ENCODE data around the gene ACCSL.

ACCSL gene

DNA sequence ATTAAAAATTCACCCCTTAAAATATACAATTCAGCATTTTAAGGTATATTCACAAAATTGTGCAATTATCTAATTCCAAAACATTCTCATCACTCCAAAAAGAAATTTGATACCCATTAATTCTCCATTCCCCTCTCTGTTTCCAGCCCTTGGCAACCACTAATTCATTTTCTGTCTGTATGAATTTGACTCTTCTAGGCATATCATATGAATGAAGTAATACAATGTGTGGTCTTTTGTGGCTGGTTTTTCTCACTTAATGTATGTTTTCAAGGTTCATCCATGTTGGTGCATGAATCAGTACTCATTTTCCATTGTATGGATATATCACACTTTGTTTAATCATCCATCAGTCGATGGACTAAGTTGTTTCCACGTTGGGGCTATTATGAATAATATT lies 29.0 kb upstream of the ACCSL start:
- DNase-seq: no peak

DNA sequence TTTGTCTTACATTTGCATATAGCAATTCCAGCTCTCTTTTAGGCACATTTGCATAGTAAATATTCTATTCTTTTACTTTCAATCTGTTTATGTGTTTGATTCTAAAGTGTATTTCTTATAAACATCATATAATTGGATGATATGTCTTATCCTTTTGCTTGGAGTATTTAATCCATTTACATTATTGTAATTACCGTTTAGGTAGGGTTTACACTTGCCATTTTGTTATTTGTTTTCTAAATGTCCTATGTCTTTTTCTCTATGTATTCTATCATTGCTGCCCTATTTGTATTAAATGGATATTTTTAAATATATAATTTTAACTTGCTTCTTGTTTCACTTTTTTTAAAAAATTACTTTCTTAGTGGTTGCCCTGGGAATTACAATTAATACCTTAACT lies 22.8 kb upstream of the ACCSL start:
- no peak for DNase-seq

DNA sequence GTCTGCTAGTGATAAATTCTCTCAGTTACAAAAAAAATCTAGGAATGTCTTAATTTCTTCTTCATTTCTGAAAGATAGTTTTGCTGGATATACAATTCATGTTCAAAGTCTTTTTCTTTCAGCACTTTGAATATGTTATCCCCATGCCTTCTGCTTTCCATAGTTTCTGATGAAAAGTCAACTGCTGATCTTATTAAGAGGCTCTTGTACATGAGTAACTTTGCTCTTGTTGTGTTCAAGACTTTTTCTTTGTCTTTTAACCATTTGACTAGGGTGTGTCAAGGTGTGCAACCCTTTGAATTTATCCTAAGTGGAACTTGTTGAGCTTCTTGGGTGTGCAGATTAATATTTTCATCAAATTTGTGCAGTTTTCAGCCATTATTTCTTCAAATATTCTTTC lies 22.1 kb upstream of the ACCSL start:
- no peak for DNase-seq

DNA sequence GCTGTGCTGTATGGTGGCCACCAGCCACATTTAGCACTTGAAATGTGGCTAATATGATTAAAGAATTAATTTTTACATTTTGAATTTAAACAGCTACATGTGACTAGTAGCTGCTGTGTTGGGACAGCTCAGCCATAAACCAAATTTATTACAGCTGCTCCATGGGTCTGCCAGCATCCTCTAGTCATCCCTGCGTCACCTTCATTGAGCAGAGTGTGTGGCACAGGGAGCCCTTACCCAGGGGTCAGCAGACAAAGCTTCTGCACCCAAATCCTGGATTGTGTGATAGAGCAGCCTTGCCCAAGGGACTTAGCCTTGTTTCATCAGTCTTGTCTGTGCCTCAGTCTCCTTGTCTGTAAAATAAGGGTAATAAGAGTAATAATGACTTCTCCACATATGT lies 19.4 kb upstream of the ACCSL start:
- DNase-seq: no peak

DNA sequence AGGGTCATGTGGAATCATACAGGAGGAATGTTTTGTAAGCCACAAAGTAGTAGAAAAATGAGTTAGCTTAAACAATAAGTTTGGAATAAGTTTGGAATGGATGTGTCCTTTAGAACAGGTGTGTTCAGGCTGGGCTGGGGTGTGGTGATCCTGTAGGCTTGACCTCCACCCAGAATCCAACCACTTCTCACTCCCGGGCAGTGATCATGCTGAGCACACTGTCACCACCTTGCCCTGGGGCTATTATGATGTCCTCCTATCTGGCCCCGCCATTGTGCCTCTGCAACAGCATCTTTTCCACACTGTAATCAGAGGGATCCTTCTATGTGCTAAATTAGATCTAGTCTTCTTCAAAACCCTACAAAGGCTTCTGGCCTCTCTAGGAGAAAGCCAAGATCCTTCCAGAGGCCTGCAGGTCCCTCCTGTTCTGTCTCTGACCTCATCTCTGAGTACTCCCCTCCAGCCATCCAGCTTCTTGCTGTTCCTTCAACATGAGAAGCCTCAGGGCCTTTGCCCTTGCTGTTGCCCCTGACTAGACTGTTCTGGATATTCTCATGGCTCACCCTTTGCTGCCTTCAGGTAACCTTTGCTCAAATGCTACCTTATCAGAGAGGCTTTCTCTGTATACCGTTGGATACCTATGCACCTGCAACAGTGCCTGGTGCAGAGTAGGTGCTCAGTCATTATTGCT lies 18.8 kb upstream of the ACCSL start:
- no peak for DNase-seq

GRCh38 chr11:44029507-44029845 lies 18.3 kb upstream of the ACCSL start:
- no peak for DNase-seq

- DNase-seq: no peak
Observed at GRCh38 chr11:44029977-44030911, 17.5 kb upstream of the ACCSL start.

DNA sequence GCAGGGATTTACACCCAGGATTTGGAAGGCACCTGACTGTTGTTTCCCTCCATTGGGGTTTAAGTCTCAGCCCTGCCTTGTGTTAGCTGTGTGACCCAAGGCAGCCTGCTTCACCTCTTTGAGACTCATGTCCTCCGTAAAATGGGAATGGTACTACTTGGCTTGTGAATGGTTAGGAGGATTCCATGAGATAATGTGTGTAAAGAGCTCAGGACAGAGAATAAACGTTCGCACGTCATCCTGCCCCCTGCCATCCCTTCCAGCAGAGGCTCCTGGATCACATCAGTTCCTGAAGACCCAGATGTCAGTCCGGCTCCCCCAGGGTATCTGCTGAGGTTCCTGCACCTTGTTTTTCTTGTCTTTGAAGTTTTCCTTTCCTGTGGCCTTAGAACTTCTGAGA lies 16.8 kb upstream of the ACCSL start:
- DNase-seq: no peak

GRCh38 chr11:44031549-44031948 lies 16.2 kb upstream of the ACCSL start:
- no peak for DNase-seq

- no peak for DNase-seq
Observed at GRCh38 chr11:44032299-44033085, 15.3 kb upstream of the ACCSL start.

DNA sequence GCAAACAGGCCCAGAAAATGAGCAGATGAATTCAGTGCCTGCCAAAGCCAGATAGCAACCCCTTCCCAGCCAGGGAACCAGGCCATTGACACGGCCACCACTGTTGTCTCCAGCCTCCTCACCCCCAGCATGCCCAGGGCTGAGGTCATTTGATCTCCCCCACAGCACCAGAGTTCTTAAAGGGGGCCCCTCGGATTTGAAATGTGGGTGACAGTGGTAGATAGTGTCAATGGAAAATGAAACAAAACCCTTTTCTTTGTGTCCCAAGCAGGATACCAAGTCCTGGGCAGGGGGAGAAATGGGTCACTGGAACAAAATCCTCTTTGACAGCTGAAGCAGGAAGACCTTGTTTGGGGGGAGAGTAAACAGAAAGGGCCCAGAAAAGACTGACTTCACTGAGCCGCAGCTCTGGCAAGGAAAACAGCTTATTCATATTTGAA lies 14.3 kb upstream of the ACCSL start:
- no peak for DNase-seq

DNA sequence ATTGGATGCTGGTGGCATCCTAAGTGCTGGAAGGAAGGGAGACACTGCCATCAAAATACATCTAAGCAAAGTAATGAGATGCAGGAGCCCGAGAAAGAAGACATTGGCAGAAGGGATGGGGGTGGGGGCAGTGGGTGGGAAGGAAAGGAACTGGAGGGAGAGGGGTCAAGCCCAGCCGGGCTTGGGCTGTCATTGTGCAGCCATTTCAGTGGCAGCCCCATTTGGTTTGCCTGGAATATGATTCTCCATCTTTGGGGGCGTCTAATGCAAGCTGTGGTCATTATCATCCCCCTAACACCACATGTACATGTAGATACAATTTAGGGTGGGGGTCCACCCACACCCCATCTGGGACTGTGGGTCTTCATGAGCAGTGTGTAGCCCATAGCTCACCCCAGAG lies 13.9 kb upstream of the ACCSL start:
- DNase-seq: no peak

DNA sequence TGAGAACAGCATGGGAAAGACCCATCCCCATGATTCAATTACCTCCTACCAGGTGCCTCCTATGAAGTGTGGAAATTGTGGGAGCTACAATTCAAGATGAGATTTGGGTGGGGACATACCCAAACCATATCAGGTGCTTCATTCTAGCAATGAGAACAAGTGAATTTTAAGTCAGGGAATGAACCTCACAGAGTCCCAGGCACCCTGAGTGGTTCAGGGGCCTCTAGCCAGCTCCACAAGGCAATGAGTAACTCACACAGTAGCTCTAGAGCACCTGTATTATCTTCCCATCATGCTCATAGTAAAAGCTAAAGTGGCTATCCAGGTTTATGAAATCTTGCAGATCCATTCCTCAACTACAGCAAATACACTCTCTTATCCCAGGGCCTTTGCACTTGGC lies 13.1 kb upstream of the ACCSL start:
- DNase-seq: no peak

GRCh38 chr11:44036811-44037657 lies 10.7 kb upstream of the ACCSL start:
- peak; percentile 12 for DNase-seq

DNA sequence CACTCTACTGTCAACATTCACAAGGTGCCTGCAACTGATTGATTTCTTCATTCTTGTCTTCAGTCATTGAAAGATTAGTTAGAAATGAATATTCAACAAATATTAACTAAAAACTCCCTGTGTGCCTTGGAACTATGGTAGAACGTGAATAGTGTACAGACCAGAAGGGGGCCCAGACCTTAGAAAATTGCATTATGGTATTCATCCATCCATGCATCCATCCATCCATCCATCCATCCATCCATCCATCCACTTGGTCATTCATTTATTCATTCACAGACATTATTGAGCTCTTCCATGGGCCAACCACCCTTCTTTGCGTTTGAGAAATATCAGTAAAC lies 10.2 kb upstream of the ACCSL start:
- DNase-seq: no peak

DNA sequence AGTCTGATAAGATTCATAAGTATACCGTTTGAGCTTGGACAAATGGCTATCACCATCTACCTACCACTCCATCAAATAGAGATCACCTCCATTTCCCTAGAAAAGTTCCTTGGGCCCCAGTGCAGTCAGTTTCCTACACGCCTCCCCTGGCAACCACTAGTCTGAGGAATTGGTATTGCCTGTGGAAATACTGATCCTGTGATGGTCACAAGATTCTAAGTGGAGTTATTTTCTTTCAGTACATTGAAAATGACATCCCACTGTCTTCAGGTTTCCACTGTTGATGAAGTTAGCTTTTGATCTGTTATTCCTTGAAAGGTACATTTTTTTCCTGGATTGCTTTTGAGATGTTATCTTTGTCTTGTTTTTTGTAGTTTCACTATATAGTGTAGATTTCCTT lies 4.6 kb upstream of the ACCSL start:
- no peak for DNase-seq

DNA sequence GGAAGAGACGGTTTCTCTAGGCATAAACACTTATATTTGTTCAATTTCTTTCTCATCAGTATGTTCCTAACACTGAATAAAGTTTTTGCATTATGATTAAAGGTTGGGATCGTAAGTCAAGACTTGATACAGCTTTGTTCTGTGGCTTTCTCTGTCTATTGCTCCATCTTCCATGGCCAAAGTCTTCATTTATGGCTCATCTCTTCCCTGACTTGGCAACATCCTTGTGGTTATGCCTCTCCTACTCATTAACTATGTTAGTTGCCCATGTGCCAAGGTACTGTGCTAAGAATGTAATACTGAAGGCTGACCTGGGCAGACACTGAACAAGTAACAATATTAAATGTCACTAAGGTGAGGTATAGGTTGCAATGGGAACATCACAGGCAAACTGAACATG lies 1.6 kb upstream of the ACCSL start:
- DNase-seq: no peak

GRCh38 chr11:44047298-44047697 lies 483 bp upstream of the ACCSL start:
- no peak for DNase-seq

GRCh38 chr11:44049832-44050231 lies 2.1 kb downstream of the ACCSL start:
- DNase-seq: no peak

DNA sequence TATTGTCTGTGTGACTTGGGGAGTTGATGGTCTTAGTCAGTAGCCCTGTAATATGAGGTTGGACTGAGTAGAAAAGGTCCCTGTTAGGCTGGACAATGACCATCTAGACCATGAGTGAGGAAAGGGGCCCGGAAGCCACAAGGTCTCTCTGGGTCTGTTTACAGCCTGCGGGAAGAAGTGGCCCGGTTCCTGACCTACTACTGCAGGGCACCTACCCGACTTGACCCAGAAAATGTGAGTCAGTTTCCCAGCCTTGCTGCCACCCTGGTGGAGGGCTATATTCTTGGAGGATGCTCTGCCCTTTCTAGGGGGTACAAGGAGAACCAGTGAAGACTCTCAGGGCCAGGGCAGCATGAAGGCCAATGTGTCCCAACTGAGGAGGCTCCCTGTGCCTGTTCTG lies 3.4 kb downstream of the ACCSL start:
- DNase-seq: no peak

DNA sequence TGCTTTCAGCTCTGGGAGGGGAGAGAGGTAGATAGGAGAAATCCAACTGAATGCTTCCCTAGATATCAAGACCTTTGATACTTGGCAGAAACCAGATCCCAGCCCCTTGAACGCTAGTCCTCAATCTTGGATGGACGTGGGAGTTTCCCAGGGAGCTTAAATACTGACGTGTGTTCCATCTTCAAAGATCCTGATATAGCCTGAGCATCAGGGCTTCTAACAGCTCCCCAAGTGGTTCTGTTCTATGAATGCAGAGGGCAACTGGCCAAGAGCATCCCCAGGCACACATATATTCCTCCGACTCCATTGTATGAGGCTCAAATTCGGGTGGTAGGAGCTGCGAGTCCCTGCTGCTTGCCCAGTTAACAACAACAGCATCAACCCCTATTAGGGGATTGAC lies 9.6 kb downstream of the ACCSL start:
- DNase-seq: no peak

GRCh38 chr11:44058275-44058674 lies 10.5 kb downstream of the ACCSL start:
- no peak for DNase-seq

DNA sequence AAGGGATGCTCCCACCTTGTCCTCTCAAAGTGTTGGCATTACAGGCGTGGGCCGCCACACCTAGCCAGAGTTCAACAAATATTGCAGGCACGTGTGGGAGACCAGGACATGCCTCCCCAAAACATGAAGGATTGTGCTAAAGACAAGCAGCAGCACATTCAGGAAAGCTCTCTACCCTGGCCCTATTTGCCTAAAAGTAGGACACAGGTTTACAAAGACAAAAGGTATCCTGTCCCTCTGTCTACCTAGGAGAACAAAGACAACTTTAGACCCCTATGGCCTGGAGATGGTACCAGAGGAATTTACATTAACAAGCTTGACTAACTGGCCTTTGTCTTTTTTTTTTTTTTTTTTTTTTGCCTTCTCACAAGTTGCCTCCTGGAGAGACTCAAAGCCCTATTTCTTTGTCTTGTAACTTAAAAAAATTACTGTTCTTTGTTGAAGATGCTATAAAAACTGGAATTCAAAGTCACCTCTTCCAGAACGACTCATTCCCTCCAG lies 17.4 kb downstream of the ACCSL start:
- DNase-seq: no peak
